Subcutaneous adipose tissue (tissue), 4 donors: ENCODE measurements around the gene MKRN2OS. TPM values are rescaled to one million over a fixed set of nuclear protein-coding genes. Genes with fewer than 3 reads are reported as not detected.

ENCODE experiments used
- total RNA-seq, 4 donors: library from RNA; depleted of rRNA; stranded (reverse); fragments of >200 nt; gene quantifications; one replicate each; pipeline ENCODE4 v1.1.0, GENCODE V29; 2016
- TF ChIP-seq, protein P1 (sequence below): fragments of 450-650 bp; IDR thresholded peaks from one replicate; pipeline ENCODE4 v1.5.1; 2016; ENCODE audit warnings: low read depth, mild to moderate bottlenecking, control low read depth, antibody characterized with exemption, moderate library complexity

MKRN2OS gene
- total RNA-seq, 4 donors from 2014 or later = not detected

DNA sequence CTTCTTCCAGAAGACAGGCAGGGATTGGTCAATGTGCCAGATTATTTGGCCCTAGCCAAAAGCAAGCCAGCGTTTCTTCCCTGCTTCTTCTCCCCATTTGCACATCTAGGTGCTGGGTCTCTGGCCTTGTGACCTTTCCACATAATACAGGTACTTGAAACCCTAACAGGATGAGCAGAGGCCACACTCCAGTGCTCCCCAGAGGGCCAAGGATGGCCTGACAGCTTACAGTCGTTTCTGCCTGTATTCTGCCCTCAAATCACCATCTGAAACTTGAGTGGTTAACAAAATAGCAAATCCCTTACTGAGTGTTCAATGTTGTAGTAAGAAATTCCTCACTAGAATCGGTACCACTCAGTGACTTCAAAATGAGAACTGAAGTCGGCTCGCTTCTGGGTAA, 40.7 kb upstream of the MKRN2OS start:
- TF ChIP-seq, protein P1, sequence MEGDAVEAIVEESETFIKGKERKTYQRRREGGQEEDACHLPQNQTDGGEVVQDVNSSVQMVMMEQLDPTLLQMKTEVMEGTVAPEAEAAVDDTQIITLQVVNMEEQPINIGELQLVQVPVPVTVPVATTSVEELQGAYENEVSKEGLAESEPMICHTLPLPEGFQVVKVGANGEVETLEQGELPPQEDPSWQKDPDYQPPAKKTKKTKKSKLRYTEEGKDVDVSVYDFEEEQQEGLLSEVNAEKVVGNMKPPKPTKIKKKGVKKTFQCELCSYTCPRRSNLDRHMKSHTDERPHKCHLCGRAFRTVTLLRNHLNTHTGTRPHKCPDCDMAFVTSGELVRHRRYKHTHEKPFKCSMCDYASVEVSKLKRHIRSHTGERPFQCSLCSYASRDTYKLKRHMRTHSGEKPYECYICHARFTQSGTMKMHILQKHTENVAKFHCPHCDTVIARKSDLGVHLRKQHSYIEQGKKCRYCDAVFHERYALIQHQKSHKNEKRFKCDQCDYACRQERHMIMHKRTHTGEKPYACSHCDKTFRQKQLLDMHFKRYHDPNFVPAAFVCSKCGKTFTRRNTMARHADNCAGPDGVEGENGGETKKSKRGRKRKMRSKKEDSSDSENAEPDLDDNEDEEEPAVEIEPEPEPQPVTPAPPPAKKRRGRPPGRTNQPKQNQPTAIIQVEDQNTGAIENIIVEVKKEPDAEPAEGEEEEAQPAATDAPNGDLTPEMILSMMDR = no peak

- TF ChIP-seq, protein P1 = no peak
Observed at GRCh38 chr3:12585181-12585580, 39.9 kb upstream of the MKRN2OS start.

DNA sequence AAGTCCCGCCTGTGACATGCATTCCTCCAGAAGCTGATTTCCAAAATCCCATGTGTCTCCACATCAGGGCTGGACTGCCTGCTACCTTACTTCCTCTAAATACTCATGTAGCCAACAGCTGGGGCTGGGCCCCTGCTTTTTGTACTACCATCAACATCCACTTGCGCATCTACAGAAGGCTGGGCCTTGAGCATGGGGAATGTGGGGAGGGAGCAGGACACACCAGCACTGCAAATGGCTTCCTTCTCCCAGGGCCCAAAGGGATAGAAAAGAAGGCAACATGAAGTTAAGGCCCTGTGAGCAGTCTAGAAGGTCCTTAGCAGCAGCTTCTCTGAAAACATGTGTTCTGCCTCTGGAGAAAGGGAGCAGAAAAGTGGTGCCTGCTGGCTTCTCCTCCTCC, 38.8 kb upstream of the MKRN2OS start:
- TF ChIP-seq, protein P1 = no peak

DNA sequence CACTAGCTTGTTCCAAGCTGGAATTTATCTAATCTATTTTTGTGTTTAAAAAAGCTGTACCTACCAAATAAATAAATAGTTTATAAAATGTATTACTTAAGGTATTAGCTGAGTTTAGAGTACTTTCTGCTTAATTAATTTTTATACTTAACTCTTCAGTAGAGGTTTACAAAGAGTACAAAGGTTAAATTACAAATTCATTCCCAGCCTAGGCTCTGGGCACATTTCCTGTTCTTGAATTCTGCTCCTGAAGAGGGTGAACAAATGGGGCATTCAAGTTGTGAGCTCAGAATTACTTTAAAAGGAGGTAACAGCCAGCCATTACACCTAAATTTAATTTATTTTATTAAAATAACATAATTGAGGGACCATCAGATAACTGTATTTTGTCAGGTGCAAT, 38.0 kb upstream of the MKRN2OS start:
- TF ChIP-seq, protein P1 = no peak

GRCh38 chr3:12582730-12583129, 37.4 kb upstream of the MKRN2OS start:
- TF ChIP-seq, protein P1 = no peak

DNA sequence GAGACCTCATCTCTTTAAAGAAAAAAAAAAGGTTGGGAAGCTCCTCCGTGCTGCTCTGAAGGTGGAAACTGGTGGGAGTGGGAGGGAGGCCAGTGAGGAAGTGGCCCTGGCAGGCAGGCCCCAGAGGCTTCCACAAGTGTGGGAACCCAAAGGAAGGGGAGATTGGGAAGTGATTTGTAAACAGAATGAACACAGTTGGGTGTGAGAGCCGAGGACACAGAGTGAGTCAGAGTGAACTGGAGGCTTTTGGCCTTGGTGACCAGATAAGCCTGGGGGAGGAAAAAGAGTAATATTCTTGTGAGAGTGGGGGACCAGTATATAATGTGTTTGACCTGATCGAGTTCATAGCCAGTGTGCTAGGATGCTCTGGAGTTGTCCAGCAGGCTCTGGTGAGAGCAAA, 34.6 kb upstream of the MKRN2OS start:
- TF ChIP-seq, protein P1 = no peak

DNA sequence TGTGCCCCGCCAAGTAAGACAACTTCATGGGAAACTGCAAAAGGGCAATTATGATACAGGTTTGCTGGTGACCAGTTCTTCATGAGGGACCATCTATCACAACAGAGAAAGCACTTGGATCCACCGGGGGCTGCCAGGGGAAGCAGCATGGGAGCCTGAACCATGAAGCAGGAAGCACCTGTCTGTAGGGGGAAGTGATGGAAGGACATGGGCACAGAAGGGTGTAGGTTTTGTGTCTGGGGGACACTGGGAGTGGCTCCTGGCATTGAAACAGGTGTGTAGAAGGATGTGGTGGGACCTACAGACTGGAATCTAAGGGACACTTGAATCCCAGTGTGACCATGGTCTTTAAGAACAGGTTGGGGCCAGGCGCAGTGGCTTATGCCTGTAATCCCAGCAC, 34.2 kb upstream of the MKRN2OS start:
- TF ChIP-seq, protein P1 = no peak
